Hepatocyte (in vitro differentiated cells): ENCODE results near the gene SNX19.

ENCODE experiments used
- CTCF ChIP-seq: fragments of 200-600 bp; sonication (generic); IDR thresholded peaks from 2 replicates; pipeline ENCODE4 v1.5.1; 2016; ENCODE audit warnings: antibody characterized with exemption, mild to moderate bottlenecking; ENCODE audit not compliant: poor library complexity
- EZH2 ChIP-seq: fragments of 200-600 bp; sonication (generic); IDR thresholded peaks from 2 replicates; pipeline ENCODE4 v1.6.1; 2016; ENCODE audit warnings: antibody characterized with exemption, mild to moderate bottlenecking, borderline replicate concordance
- EZH2phosphoT487 ChIP-seq: fragments of 200-600 bp; sonication (generic); IDR thresholded peaks from one replicate; pipeline ENCODE4 v1.6.1; 2018; ENCODE audit warnings: antibody characterized with exemption, mild to moderate bottlenecking, low read depth, moderate library complexity; ENCODE audit not compliant: unreplicated experiment, severe bottlenecking

- TF ChIP-seq CTCF (no peak), EZH2phosphoT487 (no peak), EZH2 (no peak)
Observed at GRCh38 chr11:130906616-130907015, 9.7 kb downstream of the SNX19 start.
